GM10266 (cell line): Measurements from ENCODE around the gene FTL.
A peak's percentile ranks its signal among the peaks of the same experiment; 100 is the strongest.

Experiments
- DNase-seq: peaks from one replicate; pipeline ENCODE4 v3.0.0; 2012; ENCODE audit errors: extremely low spot score
- TF ChIP-seq, protein P1 (sequence below): IDR thresholded peaks from 2 replicates; pipeline ENCODE4 v1.5.1; 2012; ENCODE audit warnings: mild to moderate bottlenecking, low read depth; ENCODE audit not compliant: control insufficient read depth, insufficient read depth; ENCODE audit errors: missing control alignments

Gene FTL

GRCh38 chr19:48967346-48968178 is 2.5 kb downstream of the FTL start:
- TF ChIP-seq, protein P1, sequence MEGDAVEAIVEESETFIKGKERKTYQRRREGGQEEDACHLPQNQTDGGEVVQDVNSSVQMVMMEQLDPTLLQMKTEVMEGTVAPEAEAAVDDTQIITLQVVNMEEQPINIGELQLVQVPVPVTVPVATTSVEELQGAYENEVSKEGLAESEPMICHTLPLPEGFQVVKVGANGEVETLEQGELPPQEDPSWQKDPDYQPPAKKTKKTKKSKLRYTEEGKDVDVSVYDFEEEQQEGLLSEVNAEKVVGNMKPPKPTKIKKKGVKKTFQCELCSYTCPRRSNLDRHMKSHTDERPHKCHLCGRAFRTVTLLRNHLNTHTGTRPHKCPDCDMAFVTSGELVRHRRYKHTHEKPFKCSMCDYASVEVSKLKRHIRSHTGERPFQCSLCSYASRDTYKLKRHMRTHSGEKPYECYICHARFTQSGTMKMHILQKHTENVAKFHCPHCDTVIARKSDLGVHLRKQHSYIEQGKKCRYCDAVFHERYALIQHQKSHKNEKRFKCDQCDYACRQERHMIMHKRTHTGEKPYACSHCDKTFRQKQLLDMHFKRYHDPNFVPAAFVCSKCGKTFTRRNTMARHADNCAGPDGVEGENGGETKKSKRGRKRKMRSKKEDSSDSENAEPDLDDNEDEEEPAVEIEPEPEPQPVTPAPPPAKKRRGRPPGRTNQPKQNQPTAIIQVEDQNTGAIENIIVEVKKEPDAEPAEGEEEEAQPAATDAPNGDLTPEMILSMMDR, result no peak
- DNase-seq, result no peak

DNA sequence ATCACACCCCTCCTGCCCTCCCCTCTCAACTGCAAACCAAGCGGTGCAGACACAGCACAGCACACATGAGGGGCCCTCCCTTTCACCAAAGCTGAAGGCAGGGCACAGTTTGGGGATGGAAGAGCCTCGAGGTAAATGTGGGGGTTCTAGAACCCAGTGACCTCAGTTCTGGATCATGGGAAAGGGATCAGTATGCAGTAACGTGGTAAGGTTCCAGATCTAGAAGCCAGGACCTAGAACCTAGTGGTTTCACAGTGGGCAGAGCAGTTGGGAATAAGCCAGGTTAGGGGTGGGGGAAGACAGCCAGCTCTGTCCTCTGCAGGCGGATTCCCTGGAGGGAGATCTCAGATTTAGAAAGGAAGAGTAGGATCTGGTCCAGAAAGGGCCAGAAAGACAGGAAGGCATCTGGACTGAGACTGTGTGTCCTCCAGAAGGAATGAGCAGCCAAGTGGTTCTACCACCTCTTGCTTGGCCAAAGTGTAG is 3.1 kb downstream of the FTL start:
- TF ChIP-seq, protein P1, result no peak
- DNase-seq, result no peak

DNA sequence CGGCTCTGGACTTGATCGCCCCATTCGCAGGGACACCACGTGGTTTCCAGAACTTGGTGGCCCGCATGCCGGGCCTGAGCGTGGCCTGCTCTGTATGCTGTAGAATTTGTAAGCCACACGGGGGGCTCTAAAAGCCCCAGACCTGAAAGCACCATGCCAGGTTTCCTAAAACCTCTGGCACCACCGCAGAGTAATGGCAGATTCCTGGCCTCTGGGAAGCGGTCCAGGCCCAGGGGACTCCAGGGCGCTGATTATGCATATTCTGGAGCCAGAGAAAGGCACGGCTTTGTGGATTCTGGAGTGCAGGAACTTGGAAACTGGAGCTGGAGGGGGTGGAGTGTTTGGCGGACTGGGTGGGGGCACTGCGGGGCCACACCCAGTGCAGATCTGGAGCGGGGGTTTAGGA is 3.7 kb downstream of the FTL start:
- DNase-seq, result no peak
- TF ChIP-seq, protein P1, result no peak

DNA sequence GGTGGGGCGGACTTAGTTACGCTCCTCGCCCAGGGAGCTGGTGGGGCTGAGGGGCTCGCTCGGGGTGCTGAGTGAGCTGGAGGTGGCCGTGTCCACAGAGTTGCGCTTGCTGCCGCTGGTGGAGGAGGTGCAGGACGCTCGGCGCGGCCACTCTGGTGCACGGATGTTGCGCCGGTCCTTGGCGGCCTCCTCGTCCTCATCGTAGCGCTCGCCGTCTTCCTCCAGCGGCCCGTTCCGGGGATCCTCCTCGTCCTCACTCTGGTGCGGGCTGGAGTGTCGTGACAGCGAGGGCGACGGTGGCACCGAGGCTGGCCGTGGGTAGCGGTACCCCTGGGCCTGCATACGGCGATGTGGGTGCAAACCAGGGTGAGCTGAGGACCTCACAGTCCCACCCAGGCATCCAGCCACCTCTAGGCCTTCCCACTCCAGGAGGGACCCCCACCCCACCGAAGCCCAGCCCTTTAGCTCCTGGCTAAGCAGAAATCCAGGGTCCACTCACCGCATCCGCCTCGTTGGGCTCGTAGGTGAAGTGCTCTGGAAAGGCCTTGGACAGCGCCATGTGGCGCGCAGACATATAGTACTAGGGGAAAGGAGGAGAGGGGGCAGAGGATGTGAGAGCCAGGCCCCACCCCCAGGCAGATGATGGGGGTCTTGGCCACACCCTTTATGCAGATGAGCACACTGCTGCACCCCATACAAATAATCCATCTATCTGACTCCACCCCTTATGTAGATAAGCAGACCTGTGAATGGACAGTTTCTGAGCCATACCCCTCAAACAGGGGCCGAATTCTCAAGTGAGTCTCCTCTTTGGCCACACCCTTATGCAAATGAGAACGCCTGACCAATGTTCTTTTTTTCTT is 4.4 kb downstream of the FTL start:
- TF ChIP-seq, protein P1, result no peak
- DNase-seq, result no peak

DNA sequence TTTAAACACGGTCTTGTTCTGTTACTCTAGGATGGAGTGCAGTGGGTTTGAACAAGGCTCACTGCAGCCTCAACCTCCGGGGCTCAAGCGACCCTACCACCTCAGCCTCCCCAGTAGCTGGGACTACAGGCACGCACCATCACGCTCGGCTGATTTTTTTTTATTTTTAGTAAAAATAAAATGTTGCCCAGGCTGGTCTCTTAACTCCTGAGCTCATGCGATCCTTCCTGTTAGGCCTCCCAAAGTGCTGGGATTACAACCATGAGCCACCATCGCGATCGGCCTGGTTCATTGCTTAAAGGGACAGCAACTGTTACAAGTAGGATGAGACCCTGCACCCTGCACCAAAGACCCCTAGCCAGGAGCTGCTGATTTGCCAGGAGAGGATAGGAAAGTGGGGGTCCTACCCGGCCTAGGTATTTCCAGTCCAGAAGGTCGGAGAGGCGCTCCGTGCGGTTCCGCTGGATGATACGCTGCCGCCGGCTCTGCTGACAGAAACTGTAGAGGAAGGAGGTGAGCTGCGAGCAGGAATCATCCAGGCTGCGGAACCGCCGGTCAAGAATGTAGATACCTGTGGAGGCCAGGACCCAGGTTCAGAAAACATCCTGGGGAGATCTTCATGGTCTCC is 5.1 kb downstream of the FTL start:
- no peak for DNase-seq
- TF ChIP-seq, protein P1, result no peak

GRCh38 chr19:48970923-48971395 is 5.8 kb downstream of the FTL start:
- TF ChIP-seq, protein P1, result peak; percentile 86
- DNase-seq, result peak; percentile 77
